ENCODE data around the gene PAEP.
"Not testable (repeated sequence)": the region's sequence is repeated elsewhere in the genome, so short reads cannot be mapped to it uniquely, and the experiment has no call there.

PAEP gene

DNA sequence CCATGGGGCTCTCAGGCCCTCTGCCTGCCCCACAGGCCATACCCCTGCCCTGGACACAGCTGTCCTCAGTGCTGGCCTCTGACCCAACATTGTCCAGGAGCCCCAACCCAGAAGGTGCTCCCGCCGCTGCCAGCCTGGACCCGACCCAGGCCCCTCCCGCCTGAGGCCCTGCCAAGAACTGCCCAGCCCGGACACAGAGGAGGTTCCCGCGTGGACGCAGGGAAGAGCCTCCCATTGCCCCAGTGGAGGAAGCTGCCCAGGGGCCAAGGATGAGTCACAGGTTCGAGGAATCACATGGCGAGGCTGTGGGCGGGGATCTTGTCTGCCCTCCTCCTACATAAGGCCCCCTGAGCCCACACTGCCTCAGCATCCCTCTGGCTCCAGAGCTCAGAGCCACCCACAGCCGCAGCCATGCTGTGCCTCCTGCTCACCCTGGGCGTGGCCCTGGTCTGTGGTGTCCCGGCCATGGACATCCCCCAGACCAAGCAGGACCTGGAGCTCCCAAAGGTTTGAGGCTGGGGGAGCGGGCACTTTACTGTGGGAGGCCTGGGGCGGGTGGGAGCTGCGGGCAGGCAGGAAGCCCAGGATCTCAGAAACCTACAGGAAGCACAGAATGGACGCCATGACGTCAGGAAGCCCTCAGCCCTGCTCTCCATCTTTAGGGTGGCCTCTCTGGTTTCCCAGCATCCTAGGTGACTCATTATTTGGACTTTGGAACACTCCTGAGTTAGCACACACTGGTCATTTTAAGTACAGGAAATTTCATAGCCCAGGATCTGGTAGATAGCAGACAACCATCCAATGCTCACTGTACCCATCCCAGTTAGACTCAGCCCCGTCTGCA lies at the start of gene PAEP:
PAEP (plus strand) TSS at position 366 of the 844 bp plus-strand sequence.
- no peak for DNase-seq

GRCh38 chr9:135512241-135512603 lies 49.3 kb upstream of the PAEP start:
- DNase-seq = no peak

GRCh38 chr9:135512904-135513303 lies 48.7 kb upstream of the PAEP start:
- no peak for DNase-seq

DNA sequence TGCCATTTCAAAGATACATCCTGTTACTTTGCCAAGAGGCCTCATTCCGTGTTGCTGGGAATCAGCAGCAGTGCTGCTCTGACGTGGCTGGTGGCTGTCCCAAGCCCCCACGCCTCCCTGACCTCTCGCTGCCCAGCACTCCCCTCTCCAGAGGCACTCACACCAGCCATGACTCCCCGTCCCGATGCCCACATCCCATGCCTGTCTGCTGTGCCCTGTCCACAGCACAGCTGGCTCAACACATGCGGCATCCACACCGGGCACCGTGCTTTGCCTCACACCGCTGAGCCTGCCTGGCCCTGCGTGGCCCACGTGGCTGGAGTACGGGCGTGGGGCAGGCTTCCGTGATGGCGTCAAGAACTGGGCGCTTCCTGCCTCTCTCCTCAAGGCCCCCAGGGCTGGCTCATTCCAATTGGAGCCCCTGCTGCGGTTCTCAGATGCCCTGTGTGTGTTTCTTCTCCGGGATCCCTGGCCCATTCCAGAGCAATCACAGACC lies 48.2 kb upstream of the PAEP start:
- no peak for DNase-seq

- DNase-seq = not testable (repeated sequence)
Observed at GRCh38 chr9:135513906-135514305, 47.6 kb upstream of the PAEP start.

DNA sequence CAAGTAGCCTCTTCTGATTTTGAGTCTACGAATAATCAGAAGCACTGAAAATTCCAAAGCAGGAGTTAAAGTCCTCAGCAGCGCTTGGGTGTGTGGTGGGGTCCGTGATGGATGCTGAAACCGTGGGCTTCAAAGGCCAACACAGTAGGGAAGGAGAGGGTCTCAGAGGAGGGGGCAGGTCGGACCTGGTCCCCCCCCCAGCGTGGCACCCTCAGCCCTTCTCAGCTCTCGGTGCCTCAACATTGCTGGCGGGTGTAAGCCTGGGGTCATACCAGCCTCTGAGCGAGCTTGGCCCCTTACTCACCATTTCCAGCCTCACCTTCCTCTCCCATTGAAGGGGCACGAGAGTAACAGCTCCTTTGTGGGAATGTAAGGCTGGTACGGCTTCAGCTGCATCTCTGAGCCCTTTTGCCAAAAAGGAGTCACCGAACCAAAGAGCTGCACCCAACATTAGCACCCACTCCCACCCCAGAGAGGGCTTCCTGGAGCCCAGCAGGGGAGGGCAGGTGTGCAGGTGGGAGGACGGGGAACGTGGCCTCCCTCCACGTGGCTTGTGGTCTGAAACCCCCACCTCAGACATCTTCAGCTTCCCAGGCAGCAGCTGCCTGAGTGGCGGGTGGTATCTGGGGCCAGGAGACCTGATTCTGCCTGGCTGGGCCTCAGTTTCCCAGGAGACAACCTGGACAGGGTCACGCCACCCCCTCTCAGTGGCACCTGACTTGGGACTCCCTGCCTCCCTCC lies 47.0 kb upstream of the PAEP start:
- no peak for DNase-seq

GRCh38 chr9:135515083-135515951 lies 46.2 kb upstream of the PAEP start:
- DNase-seq = no peak

DNA sequence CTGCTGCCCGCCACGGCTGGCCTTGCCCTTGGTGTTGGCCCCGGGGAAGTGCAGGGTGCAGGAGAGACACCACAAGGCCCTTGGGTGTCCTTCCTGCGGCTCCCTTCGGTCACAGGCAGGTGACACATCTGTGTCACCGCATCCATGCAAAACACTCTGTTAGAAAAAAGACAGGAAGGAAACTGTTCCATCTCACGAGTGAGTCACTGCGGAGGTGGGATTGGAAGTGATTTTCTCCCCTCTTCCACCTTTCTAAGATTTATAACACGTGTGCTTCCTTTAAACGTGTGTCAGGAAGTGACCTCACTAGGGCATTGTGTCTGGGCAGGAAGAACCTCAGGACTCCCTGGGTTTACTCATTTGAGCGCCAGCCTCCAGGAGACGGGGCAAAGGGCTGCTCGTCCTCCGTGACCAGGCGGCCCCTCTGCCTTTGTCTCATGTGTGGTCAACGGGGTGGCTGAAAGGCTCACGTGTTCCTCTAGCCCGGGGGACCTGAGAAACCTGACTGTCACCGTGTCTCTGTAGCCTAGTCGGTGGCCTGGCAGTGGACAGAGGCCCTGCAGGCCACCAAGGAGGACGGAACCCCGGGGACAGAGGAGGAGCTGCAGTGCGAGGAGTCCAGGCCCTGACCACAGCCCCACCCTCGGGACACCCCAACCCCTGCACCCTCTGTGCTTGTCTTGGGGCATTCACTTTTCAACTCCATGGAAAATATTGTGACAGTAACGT lies 45.3 kb upstream of the PAEP start:
- DNase-seq = no peak

DNA sequence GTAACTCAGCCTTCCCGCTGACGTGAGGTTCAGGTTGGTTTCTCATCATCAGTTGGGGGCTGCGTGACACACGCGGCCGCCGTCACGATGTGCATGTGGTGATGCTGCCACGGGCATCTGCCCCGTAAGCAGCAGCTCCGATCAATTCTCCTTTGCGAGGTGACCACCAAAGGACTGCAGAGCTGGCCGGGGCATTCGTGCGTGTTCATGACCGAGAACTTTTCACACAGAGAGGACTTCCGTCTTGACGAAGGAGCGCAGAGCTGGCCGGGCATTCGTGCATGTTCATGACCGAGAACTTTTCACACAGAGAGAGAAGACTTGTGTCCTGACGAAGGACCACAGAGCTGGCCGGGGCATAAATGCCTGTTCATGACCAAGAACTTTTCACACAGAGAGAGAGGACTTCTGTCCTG lies 44.1 kb upstream of the PAEP start:
- no peak for DNase-seq

DNA sequence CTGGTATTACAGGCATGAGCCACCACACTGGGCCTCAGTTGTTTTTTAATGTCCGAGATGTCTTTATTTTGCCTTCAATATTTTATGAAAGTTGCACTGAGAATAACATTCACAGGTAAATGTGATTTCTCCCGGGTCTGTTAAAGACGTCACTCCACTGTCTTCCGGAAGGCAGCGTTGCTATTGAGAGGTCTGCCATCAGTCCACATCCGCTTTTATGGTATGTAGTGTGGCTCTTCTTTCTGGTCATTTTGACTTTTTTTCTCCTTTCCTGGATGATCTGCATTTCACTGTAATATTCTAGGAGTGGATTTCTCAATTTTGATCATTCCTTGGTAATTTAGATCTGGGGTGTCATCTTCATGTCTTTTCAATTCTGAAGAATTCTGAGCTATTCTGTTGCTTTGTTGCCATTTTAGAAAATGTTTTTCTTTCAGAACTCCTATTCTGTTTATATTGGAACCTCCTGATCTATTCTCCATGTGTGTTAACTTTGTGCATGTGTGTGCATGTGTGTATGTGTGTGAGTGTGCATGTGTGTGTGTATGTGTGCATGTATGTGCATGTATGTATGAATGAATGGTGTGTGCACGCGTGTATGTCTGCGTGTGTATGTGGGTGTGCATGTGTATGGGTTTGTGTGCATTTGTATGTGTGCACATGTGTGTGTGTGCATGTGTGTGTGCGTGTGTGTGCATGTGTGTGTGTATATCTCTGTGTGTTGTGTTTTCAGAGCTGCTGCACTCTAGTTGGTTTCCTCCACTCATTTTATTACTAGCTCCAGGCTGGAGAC lies 42.2 kb upstream of the PAEP start:
- DNase-seq = no peak

DNA sequence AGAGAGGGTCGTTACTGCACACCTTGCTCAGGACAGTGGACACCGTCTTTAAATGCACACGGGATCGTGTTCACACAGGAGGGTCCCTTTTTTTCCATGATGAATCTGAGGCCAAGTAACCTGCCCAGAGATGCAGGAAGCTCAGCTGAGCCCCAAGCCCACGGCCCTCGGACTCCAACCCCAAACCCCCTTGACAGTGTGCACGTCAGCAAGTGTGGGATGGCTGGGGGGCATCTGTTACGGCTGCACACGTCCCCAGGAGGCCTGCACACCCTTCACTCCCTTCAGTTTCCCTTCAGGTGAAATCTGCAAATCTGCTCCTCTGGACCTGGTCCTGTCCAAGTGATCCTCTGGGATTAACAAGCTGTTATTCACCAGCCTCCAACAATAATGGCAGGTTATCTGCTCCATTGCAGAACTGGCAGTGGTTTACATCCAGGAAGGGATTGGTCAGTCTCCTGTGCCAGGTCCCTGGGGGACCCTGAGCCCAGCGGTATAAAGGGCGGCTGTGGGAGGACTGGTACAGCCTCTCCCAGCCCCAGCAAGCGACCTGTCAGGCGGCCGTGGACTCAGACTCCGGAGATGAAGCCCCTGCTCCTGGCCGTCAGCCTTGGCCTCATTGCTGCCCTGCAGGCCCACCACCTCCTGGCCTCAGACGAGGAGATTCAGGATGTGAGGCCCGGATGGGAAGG lies 40.5 kb upstream of the PAEP start, which contains the start of gene LCN1:
LCN1 (plus strand) TSS at position 525 of the 692 bp plus-strand sequence; CDS start at position 583, 58 bp downstream.
- no peak for DNase-seq

- DNase-seq = no peak
Observed at GRCh38 chr9:135521608-135522095, 39.9 kb upstream of the PAEP start.

GRCh38 chr9:135522137-135522877 lies 39.2 kb upstream of the PAEP start:
- DNase-seq = no peak

GRCh38 chr9:135522931-135523330 lies 38.6 kb upstream of the PAEP start:
- DNase-seq = no peak

- no peak for DNase-seq
Observed at GRCh38 chr9:135523521-135524129, 37.9 kb upstream of the PAEP start.

- no peak for DNase-seq
Observed at GRCh38 chr9:135524130-135524861, 37.3 kb upstream of the PAEP start.

- DNase-seq = no peak
Observed at GRCh38 chr9:135525241-135526088, 36.1 kb upstream of the PAEP start.
